ENCODE data around the gene MT1F. TPM values are rescaled to one million over a fixed set of nuclear protein-coding genes. Genes with fewer than 3 reads are reported as not detected.
"Not testable (repeated sequence)": the region's sequence is repeated elsewhere in the genome, so short reads cannot be mapped to it uniquely, and the experiment has no call there.

The MT1F gene
- polyA plus RNA-seq, 3 donors, result 10.2 to 21.9 (median 13.6) TPM

DNA sequence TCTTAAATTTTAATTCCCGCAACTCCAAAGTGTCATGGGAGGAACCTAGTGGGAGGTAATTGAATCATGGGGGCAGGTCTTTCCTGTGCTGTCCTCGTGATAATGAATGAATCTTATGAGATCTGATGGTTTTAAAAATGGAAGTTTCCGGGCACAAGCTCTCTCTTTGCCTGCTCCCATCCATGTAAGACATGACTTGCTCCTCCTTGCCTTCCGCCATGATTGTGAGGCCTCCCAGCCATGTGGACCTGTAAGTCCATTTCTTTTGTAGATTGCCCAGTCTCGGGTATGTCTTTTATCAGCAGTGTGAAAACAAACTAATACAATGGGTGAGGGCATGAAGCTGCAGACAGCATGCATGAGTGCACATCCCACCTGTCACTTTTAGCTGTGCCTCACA is 34.6 kb upstream of the MT1F start:
- Mint-ChIP-seq H3K4me3 (peak overlapping the region in 1 of 2 donors; percentile 40), H3K27me3 (ENCODE audit: low read depth in 3 of 3) (peaks cover 50 to 69% (median 59%) of the 10 kb centered on the region in 3 donors), H3K4me1 (peaks cover 21% of the 10 kb centered on the region)
- H3K79me2 ChIP-seq (ENCODE audit: insufficient read depth, low read length); H3K9me3 Mint-ChIP-seq; H3K9ac ChIP-seq (ENCODE audit: insufficient read depth, low read length, poor library complexity, severe bottlenecking); H3K36me3 ChIP-seq (replicated peaks in 1 of 2; ENCODE audit: control insufficient read depth in 1 of 2, insufficient read depth in 2 of 2, low read length in 2 of 2); H3K27ac Mint-ChIP-seq; H2AFZ ChIP-seq (ENCODE audit: insufficient read depth, low read depth, low read length, poor library complexity, severe bottlenecking); DNase-seq; H3K4me2 ChIP-seq (replicated peaks; ENCODE audit: extremely low read depth, low read length, poor library complexity, severe bottlenecking); H4K20me1 ChIP-seq (ENCODE audit: insufficient read depth, low read length); H3K4me3 ChIP-seq (replicated peaks in 1 of 3; ENCODE audit: low read depth in 2 of 3, low read length in 3 of 3); H3K9me3 ChIP-seq (replicated peaks in 1 of 2; ENCODE audit: control insufficient read depth in 1 of 2, insufficient read depth in 1 of 2, low read length in 2 of 2); H3K27ac ChIP-seq (ENCODE audit: low read depth in 1 of 2, low read length in 2 of 2); H3K36me3 Mint-ChIP-seq; intact Hi-C loops (cut with micrococcal nuclease): not testable (repeated sequence)
- peaks cover 16 to 22% of the 10 kb centered on the region in 2 donors for H3K4me1 ChIP-seq (ENCODE audit: control insufficient read depth in 1 of 2, insufficient read depth in 2 of 2, low read length in 2 of 2)
- H3K27me3 ChIP-seq (ENCODE audit: control insufficient read depth in 2 of 2, insufficient read depth in 2 of 2, low read length in 2 of 2), result peaks cover 10 to 48% of the 10 kb centered on the region in 2 donors
- WGBS (ENCODE audit: insufficient coverage), result 100% methylated on average over 1 of the region's 5 CpGs

DNA sequence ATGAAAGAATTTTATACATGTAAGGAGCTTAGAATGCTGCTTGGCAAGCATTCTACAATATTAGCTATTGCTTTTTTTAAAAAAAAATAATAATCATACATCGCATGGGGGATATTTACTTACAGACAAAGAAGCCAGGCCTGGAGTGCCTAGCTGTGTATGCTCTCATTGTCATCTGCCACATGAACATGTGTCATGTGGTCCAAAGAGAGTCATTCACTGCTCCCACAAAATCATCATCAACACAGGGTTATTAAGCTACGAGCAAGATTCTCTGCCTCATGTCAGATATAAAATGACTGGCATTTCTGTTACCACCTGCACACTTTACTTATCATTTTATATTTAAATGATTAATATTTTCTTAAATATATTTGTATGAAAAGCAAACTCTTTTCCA is 34.1 kb upstream of the MT1F start:
- peaks cover 0 to 6% of the 10 kb centered on the region in 2 donors for H3K36me3 Mint-ChIP-seq
- no peak overlapping the region for H3K9ac ChIP-seq (ENCODE audit: insufficient read depth, low read length, poor library complexity, severe bottlenecking)
- H3K4me3 Mint-ChIP-seq, result no peak overlapping the region
- H3K36me3 ChIP-seq (replicated peaks in 1 of 2; ENCODE audit: control insufficient read depth in 1 of 2, insufficient read depth in 2 of 2, low read length in 2 of 2), result no peaks in the 10 kb centered on the region
- WGBS (ENCODE audit: insufficient coverage), result no CpG with 5 or more reads among the region's 2 CpGs
- H4K20me1 ChIP-seq (ENCODE audit: insufficient read depth, low read length), result no peaks in the 10 kb centered on the region
- H3K27me3 ChIP-seq (ENCODE audit: control insufficient read depth in 2 of 2, insufficient read depth in 2 of 2, low read length in 2 of 2), result peaks cover 6 to 47% of the 10 kb centered on the region in 2 donors
- H3K4me2 ChIP-seq (replicated peaks; ENCODE audit: extremely low read depth, low read length, poor library complexity, severe bottlenecking), result no peak overlapping the region
- H3K9me3 ChIP-seq (replicated peaks in 1 of 2; ENCODE audit: control insufficient read depth in 1 of 2, insufficient read depth in 1 of 2, low read length in 2 of 2), result no peaks in the 10 kb centered on the region
- no peak for TF ChIP-seq CTCF (IDR thresholded peaks at IDR 0.05)
- H3K27ac Mint-ChIP-seq, result no peak overlapping the region
- no peak overlapping the region for H2AFZ ChIP-seq (ENCODE audit: insufficient read depth, low read depth, low read length, poor library complexity, severe bottlenecking)
- H3K27me3 Mint-ChIP-seq (ENCODE audit: low read depth in 3 of 3), result peaks cover 46 to 67% (median 59%) of the 10 kb centered on the region in 3 donors
- H3K4me3 ChIP-seq (replicated peaks in 1 of 3; ENCODE audit: low read depth in 2 of 3, low read length in 3 of 3), result no peak overlapping the region
- H3K79me2 ChIP-seq (ENCODE audit: insufficient read depth, low read length), result no peaks in the 10 kb centered on the region
- peaks cover 0 to 7% (median 0%) of the 10 kb centered on the region in 7 donors for H3K9me3 Mint-ChIP-seq
- DNase-seq, result no peak
- peaks cover 16 to 22% of the 10 kb centered on the region in 2 donors for H3K4me1 ChIP-seq (ENCODE audit: control insufficient read depth in 1 of 2, insufficient read depth in 2 of 2, low read length in 2 of 2)
- H3K27ac ChIP-seq (ENCODE audit: low read depth in 1 of 2, low read length in 2 of 2), result no peak overlapping the region
- H3K4me1 Mint-ChIP-seq, result peaks cover 21% of the 10 kb centered on the region
- intact Hi-C loops (cut with micrococcal nuclease), result no loop called here

Data from CD14-positive monocyte (primary cell).